GM23338 (cell line): ENCODE results near the gene RBM48.

Experiments used
- CREB1 ChIP-seq: fragments of 250-450 bp; sonication (Bioruptor Pico); IDR thresholded peaks from 2 replicates; pipeline ENCODE4 v1.5.0; 2020; ENCODE audit warnings: low read depth, mild to moderate bottlenecking, moderate library complexity
- CTCF ChIP-seq, 2 experiments: fragments of 200-600 bp in 1 of 2; sonication (generic) in 1 of 2; conservative IDR thresholded peaks; 2 replicates each; pipeline versions ENCODE4 v1.5.1 to v1.6.1; 2016 to 2017; ENCODE audit warnings: antibody characterized with exemption in 2 of 2, low read depth in 2 of 2, mild to moderate bottlenecking in 2 of 2, moderate library complexity in 1 of 2
- ETS1 ChIP-seq: IDR thresholded peaks from 2 replicates; pipeline ENCODE4 v1.6.1; 2016; ENCODE audit warnings: antibody characterized with exemption
- EZH2 ChIP-seq: fragments of 200-600 bp; sonication (generic); IDR thresholded peaks from one replicate; pipeline ENCODE4 v1.8.0; 2017; ENCODE audit warnings: antibody characterized with exemption, mild to moderate bottlenecking, low read depth; ENCODE audit not compliant: unreplicated experiment
- EZH2phosphoT487 ChIP-seq: fragments of 200-600 bp; sonication (generic); IDR thresholded peaks from one replicate; pipeline ENCODE4 v1.8.1; 2018; ENCODE audit warnings: antibody characterized with exemption; ENCODE audit not compliant: unreplicated experiment
- JUNB ChIP-seq: IDR thresholded peaks from one replicate; pipeline ENCODE4 v1.6.1; 2016; ENCODE audit warnings: antibody characterized with exemption; ENCODE audit not compliant: unreplicated experiment
- POLR2AphosphoS5 ChIP-seq: IDR thresholded peaks from 2 replicates; pipeline ENCODE4 v1.6.1; 2016; ENCODE audit warnings: antibody characterized with exemption, low read depth
- STAT1 ChIP-seq: IDR thresholded peaks from one replicate; pipeline ENCODE4 v1.6.1; 2016; ENCODE audit warnings: antibody characterized with exemption; ENCODE audit not compliant: unreplicated experiment
- ZNF331 ChIP-seq: fragments of 250-450 bp; sonication (Bioruptor Pico); IDR thresholded peaks from 2 replicates; pipeline ENCODE4 v1.5.0; 2020; ENCODE audit warnings: low read depth, mild to moderate bottlenecking, moderate library complexity
- TF ChIP-seq, protein P1 (sequence below): IDR thresholded peaks from one replicate; pipeline ENCODE4 v1.6.1; 2018; ENCODE audit warnings: antibody characterized with exemption; ENCODE audit not compliant: unreplicated experiment

DNA sequence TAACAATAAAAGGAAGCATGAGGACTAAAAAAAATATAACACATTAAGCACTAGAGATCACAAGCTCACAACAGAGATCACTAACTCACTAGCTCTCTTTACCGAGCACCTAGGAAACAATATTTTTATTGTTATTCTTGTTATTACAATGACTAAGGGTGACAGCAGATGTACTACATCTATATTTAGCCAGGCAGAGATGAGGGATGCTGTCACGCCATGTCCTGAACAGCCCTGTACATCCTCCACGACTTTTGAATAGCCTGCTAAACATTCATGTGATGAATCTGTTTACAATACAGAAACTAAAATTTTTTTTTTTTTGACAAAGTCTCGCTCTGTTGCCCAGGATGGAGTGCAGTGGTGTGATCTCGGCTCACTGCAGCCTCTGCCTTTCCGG lies 38.9 kb downstream of the RBM48 start:
- no peak for TF ChIP-seq CTCF (conservative IDR thresholded peaks at IDR 0.05; ENCODE audit: low read depth in 2 of 2)
- TF ChIP-seq POLR2AphosphoS5: no peak
- no peak for TF ChIP-seq EZH2phosphoT487
- TF ChIP-seq STAT1: no peak
- no peak for TF ChIP-seq EZH2
- no peak for TF ChIP-seq JUNB
- TF ChIP-seq, protein P1, sequence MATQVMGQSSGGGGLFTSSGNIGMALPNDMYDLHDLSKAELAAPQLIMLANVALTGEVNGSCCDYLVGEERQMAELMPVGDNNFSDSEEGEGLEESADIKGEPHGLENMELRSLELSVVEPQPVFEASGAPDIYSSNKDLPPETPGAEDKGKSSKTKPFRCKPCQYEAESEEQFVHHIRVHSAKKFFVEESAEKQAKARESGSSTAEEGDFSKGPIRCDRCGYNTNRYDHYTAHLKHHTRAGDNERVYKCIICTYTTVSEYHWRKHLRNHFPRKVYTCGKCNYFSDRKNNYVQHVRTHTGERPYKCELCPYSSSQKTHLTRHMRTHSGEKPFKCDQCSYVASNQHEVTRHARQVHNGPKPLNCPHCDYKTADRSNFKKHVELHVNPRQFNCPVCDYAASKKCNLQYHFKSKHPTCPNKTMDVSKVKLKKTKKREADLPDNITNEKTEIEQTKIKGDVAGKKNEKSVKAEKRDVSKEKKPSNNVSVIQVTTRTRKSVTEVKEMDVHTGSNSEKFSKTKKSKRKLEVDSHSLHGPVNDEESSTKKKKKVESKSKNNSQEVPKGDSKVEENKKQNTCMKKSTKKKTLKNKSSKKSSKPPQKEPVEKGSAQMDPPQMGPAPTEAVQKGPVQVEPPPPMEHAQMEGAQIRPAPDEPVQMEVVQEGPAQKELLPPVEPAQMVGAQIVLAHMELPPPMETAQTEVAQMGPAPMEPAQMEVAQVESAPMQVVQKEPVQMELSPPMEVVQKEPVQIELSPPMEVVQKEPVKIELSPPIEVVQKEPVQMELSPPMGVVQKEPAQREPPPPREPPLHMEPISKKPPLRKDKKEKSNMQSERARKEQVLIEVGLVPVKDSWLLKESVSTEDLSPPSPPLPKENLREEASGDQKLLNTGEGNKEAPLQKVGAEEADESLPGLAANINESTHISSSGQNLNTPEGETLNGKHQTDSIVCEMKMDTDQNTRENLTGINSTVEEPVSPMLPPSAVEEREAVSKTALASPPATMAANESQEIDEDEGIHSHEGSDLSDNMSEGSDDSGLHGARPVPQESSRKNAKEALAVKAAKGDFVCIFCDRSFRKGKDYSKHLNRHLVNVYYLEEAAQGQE: no peak
- TF ChIP-seq CREB1 (CRISPR knock-in tag): no peak
- no peak for TF ChIP-seq ETS1
- no peak for TF ChIP-seq ZNF331
